ENCODE data around the gene NLGN1.

The NLGN1 gene

DNA sequence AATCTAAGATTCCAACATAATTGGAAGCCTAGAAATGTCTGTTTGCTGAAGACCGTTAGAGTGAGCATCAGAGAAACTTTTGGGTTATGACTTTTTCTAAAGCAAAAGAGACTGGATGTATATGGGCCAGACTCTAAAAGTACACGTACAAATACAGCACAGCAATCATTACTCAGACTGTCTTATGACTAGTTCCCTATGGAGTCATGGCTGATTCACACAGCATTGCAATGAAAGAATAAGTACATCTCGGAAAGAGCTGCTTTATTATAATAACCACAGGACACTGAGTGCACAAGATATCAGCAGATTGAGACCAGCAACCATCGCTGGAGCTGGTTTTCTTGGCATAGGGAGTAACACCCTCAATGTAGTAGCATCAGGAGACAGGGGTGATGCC lies 618.6 kb downstream of the NLGN1 start:
- Histone ChIP-seq H3K27ac (no peak overlapping the region), H3K4me3 (no peak overlapping the region)

DNA sequence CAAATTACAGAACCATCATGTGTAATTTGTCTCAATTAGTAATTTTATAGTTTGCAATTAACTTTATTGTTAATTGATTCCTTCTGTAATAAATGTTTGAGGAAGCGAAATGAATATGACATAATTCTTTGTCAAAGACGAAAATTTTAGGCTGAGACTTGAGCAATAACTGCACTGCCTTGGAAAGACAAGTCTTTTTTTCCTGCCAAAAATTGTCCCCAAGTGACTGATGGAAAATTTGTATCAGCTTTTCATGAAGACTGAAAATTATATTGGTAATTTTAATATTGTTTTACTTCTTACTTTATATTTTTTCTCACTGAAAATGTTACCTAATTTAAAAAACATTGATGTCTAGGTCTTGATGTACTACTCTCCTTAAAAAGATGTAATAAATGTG lies 622.6 kb downstream of the NLGN1 start:
- Histone ChIP-seq H3K4me3 (no peak overlapping the region), H3K27ac (no peak overlapping the region)

DNA sequence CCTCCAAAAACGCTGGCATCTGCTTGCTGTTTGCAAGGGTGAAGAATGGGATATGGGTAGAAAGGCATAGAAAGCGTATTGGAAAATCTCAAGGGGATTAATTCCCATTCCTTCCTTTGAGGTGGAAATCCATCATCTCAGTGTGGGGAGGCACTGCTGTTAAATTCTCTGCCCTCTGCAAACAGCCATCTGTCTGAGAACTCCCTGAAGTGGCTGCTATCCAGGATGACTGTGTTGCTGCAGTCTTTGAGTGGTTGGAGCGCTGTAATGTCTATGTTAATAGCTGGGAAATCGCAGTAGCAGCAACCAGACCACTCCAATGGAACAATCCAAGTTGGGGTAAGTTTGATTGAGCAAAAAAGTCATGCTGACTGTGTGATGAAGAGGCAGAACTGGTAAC lies 625.9 kb downstream of the NLGN1 start:
- Histone ChIP-seq H3K4me3 (no peak overlapping the region), H3K27ac (no peak overlapping the region)

DNA sequence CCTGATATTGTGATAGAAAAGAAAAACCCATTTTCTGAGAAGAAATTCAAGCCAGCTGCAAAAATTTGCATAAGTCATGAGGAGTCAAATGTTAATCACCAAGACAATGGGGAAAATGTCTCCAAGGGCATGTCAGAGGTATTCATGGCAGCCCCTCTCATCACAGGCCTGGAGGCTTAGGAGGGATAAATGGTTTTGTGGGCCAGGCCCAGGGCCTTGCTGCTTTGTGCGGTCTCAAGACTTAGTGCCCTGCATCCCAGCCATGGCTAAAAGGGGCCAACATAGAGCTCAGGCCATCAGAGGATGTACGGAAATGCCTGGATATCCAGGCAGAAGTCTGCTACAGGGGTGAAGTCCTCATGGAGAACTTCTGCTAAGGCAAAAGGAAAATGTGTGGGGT lies 631.1 kb downstream of the NLGN1 start:
- no peak overlapping the region for H3K4me3 ChIP-seq

DNA sequence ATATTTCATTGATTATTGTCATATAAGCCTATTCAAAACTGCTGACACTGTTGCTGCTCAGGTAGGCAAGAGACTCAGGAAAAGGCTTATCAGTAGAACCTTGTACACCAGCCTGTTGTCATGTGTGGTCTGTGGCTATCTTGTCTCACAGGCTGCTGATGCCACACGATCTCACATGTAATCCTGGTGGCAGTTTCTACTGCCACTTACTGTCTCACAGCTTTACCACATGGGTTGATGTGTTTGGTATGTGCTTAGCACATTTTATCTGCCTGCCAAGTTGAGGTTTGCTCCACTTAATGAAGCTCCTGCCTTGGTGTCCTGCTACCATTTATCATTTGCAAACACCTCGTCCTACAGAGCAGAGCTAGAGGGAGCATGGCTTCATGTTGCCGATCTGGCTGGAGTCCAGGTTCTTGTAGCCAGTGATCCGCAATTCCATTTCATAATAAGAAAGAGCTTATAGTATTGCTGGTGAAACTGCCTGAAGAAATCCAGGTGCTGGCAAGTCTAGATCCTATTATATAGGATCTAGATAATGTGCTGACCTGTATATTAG lies 637.9 kb downstream of the NLGN1 start:
- Histone ChIP-seq H3K4me3 (no peak overlapping the region), H3K27ac (no peak overlapping the region)

More for the DNA sequence above, 631.1 kb downstream of the NLGN1 start:
- no peak overlapping the region for H3K27ac ChIP-seq

DNA sequence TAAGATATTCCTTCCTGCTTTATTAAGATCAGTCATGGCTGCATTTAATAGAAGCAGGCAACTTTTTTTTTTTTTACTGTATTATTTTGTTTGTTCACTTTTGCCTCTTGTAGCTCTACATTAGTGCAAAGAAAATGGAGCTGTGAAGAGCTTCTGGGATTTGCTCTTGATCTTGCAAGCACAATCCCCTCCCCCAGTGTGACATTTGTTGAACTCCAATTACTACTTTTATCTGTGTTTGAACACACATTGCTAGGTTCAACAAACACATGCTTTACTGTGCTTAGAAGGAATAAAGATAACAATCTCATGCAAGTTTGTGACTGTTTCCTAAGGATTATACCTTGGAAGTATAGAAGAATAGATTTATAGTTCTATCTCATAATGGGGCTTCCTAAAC lies 648.8 kb downstream of the NLGN1 start:
- Histone ChIP-seq H3K27ac (no peak overlapping the region), H3K4me3 (no peak overlapping the region)

DNA sequence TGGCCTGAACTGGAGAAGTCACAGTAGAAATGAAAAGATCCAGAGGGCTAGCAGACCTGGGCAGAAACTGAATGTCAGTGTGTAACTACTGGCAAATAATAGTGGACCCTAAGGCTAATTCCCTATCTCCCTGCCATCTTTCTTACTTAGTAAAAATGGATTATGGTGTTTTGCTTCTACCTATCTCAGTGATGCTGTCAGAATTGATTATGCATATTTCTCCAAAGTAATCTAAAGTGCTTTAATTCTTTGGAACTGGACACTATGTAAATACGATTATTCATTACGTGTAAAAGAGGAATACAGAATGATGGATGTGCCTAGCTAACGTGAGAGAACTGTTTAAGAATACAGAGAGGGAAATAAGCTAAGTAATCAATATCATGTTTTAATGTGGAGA lies 651.9 kb downstream of the NLGN1 start:
- H3K27ac ChIP-seq: no peak overlapping the region
- no peak overlapping the region for H3K4me3 ChIP-seq

DNA sequence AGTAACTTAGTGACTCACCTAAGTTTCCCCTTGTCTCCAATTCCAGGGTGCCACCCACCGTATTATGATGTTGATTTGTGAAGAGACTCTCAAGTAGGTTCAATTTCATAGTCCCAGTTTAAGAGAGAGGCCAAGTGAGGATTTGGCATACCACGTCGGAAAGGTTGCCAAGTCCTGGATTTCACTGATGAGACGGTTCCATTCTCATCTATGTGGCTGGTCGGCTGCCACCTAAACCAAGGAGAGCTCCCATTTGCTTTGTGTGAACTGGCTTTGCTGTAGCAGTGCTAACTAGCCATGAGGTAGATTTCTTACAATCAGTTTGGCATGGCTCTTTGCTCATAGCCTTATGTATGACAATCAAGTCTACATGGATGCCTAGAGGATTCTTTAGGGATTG lies 653.6 kb downstream of the NLGN1 start:
- Histone ChIP-seq H3K27ac (no peak overlapping the region), H3K4me3 (no peak overlapping the region)

DNA sequence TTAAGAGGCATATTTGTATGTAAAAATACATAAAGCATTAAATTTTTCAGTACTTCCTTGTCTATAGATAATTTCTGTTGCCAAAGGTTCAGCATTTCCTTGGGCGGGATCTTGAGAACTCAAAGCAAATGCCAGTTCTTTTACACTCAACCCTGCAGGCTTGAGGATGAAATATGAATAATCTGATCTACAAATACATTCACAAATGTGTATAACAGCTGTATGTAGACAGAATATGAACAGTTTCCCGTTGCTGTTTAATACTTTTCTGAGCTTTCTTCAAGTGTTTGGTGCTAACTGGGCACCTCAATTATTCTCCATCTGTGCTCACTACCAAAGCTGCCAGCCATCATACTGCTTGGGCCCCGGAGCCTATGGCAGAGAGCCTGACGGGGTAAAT lies 661.3 kb downstream of the NLGN1 start:
- no peak overlapping the region for H3K4me3 ChIP-seq
- no peak overlapping the region for H3K27ac ChIP-seq

DNA sequence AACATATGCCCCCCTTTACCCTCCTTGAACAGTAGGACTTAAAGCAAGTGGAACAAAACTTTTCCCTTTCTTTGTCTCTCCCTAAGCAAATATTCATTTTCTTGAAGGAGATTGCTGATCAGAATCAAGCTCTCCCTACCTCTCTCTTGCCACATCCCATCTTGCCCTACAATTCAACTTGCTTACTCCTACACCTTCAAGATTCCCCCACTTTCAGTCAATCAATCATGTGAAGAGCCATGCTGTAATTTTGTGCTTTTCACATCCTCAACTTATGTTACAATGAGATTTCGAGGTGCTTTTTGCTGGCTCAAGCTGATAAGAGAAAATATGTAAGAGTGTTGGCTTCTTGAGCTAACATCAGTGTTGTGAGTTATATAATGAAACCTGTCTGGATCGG lies 662.9 kb downstream of the NLGN1 start:
- Histone ChIP-seq H3K4me3 (no peak overlapping the region), H3K27ac (no peak overlapping the region)

DNA sequence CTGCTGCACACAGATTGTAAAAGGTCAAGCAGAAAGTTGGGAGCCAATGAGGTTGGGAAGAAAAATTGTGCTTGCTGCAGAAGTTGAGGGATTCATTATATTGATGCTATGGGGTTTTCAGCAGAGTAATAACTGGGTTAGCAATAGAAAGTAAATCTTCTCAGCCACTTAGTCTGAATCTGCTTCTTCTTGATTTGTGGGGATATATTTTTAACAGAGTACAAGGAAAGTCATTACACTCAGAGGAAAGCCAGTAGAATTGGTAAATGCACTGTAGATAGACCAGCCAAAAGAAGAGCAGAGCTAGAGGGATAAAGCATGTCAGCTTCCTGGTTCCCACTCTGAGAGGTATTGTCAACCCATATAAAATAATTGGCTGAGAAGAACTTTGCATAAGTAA lies 663.6 kb downstream of the NLGN1 start:
- Histone ChIP-seq H3K4me3 (no peak overlapping the region), H3K27ac (no peak overlapping the region)

DNA sequence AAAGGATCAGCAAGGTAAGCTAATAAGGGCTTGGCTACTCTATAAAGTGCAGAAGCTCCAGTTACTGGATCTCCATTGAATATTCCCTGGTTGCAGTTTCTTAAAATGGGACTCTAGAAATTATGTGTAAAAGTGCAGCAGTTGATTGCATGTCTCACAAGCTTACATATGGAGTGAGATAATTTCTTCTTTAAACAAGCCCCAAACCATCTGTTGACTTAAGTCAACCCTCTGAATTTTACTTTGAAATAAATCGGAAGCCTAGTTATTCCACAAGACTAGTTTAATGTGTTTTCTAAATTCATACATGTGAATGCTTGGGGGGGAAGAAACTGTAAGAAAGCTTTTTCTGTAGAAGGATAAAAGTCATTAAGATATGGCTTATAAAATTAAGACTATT lies 664.2 kb downstream of the NLGN1 start:
- H3K4me3 ChIP-seq: no peak overlapping the region
- H3K27ac ChIP-seq: no peak overlapping the region

DNA sequence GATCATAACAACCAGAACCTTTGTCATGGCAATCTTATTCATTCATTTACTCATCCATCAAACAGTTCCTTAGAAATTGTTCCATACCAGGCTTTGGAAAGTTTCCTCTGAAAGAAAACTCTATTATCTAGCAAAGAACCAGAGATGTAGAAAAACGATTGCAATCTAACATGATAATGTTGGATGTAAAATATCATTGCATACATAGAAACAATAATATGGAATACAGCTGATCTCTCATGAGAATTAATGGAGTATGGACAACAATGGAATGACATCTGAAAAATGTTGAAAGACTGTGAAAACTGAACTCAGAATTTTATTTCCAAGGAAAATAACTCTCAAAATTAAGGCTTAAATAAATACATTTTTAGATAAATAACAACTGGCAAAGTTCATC lies 665.4 kb downstream of the NLGN1 start:
- Histone ChIP-seq H3K4me3 (no peak overlapping the region), H3K27ac (no peak overlapping the region)

DNA sequence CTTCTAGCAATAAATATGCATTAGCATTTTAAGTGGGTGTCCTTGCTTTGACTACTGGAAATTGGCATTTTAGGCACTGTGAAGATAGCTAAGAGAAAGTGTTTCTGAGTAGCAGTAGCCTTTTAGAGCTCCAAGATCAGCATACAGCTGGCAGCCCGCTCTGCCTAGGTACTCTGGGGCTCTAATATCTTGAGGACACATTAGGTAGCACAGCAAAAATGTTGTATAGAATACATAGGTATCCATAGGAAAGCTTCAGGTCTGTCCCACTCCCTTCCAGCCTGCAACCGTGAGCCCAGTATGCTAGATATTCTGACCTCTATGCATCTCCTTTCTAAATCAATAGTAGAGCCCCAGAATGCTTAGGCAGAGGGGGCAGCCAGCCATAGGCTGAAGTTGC lies 670.5 kb downstream of the NLGN1 start:
- H3K4me3 ChIP-seq: no peak overlapping the region
- no peak overlapping the region for H3K27ac ChIP-seq

DNA sequence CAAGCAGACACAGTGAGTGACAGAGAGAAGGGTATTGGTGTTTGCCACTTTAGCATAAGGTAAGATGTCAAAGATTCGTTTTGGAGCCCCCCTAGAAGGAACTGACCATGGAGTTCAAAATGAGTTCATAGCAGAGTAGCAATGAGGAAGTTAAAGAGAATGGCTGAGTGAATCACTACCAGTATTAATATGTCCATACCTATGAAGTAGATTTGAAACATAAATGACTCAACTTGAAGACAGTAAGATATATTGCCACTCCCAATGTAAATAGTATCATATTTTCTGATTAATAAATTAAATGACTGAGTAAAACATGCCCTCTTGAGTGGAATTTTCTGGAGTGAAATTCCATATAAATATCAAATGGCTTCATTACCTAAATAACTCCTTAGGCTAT lies 675.1 kb downstream of the NLGN1 start:
- H3K27ac ChIP-seq: no peak overlapping the region

DNA sequence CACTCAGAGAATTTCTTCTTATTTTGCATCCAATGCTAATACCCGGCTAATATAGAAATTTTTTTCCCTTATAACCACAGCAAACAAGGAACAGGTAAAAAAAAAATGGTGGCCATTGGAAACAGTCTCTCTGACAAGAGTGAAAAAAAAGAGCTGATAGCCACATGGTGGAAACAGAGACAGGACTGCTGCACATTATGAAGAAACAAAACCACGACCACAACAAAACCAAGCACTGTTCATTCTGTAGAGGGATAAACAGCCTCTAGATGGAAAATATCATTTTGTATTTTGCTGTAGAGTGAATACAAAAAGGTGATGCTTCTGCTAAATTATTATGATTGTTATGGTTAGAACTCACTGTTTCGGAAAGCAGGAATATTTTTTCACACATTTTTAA lies 686.2 kb downstream of the NLGN1 start:
- Histone ChIP-seq H3K4me3 (no peak overlapping the region), H3K27ac (no peak overlapping the region)

More for the DNA sequence above, 675.1 kb downstream of the NLGN1 start:
- H3K4me3 ChIP-seq: no peak overlapping the region

DNA sequence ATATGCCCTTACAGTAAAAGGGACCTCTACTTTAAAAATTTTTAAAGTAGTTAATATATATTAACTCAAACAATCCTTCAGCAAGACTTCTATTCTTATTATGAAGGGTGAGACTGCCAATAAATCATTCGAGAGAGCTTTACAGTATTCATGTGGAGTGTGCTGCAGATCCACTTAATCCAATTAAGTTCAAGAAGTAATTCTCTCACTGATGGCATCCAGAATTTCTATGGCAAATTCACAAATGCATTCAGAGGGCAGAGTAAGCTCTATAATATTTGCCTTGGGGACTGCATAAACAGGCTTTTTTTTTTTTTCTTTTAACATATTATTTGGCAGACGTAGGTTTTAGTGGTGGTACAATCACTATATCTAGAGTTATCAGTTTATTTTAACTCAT lies 692.0 kb downstream of the NLGN1 start:
- no peak overlapping the region for H3K4me3 ChIP-seq
- no peak overlapping the region for H3K27ac ChIP-seq

DNA sequence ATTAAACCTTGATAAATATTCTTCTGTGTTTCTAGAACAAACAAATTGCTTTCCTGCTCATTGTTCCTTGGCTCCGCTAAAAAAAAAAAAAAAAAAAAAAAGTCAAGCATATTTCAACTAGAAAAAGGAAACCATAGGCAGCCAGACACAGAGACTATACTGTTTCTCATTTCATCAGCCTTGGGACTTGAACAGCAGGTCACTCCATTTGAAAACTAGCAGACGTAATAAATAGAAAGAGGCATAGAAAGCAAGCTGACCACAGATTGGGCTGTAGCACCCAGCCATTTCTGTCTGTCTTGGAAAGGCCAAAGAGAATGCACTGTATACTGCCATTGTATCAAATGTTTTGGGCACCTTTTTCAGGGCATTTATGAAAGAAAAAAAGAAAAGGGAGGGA lies 697.1 kb downstream of the NLGN1 start:
- no peak overlapping the region for H3K4me3 ChIP-seq

DNA sequence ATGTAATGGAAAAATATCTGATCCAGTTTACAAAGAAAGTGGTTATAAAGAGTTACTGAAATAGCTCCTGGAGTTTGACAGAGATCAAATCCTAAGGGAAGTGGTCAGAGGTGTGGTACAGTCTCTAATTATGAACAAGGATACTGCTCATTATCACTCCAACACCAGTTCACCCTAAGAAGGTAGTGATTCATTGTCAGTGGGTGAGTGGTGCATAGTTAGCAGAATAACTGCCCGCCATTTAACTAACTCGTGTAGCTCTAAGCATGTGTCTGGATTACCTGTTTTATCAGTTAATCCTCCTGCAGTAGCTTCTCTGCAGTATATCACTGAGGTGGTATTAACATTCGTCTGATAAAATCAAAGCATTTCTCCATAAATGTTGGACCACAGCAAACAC lies 700.1 kb downstream of the NLGN1 start:
- no peak overlapping the region for H3K27ac ChIP-seq
- no peak overlapping the region for H3K4me3 ChIP-seq

More for the DNA sequence above, 697.1 kb downstream of the NLGN1 start:
- H3K27ac ChIP-seq: no peak overlapping the region

DNA sequence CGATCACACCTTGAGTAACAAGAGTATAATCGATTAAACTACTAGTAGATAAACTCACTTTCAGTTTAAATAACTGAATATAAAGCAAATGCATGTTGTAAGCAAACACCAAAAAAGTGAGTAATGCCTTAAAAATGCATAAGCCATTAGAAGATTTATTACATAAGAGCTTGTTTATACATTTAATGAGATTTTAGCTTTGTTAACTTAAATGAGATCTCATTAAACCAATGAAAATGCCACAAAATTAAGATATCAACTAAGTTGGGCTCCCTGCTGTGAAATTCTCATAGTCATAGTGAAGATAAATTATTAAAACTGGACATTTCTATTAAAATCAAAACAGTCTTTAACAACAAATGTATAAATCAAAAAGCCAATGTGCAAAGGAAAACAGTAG lies 701.2 kb downstream of the NLGN1 start:
- H3K27ac ChIP-seq: no peak overlapping the region
- no peak overlapping the region for H3K4me3 ChIP-seq

DNA sequence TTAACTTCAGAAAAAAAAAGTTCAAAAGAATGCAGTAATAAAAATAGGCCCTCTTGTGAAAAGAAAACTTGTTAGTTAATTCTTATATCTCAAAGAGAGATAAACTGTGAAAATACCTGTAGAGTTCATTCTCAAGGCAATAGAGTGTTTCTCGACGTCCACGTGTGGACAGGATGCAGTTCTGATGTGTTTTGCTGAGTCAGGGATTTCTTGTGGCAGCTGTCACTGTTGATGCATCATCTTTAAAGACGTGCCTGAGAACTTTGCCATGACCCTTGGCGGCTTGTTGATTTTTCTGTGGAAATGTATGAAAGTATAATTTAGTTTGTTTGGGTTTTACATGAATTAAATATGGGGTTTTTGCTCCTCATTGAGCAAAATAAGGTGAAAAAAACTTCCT lies 702.2 kb downstream of the NLGN1 start:
- Histone ChIP-seq H3K27ac (no peak overlapping the region), H3K4me3 (no peak overlapping the region)

DNA sequence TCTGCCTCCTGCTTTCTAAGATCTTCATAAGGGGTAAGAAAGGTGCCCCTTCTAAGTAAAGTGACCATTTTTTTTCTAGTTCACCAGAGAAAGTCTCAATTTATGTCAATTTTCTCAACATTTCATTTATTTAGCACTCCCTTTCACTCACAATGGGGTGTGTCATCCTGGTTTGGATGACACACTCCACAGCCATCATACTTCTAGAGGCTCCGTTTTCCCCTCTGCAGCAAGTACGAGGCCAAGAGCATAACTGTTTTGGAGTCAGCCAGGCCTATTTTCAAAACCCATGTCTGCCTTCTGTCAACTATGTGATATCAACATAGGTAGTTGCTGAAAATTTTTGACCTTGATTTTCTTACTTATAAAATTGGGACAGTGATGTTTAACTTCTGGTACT lies 703.2 kb downstream of the NLGN1 start:
- H3K4me3 ChIP-seq: no peak overlapping the region
- no peak overlapping the region for H3K27ac ChIP-seq

DNA sequence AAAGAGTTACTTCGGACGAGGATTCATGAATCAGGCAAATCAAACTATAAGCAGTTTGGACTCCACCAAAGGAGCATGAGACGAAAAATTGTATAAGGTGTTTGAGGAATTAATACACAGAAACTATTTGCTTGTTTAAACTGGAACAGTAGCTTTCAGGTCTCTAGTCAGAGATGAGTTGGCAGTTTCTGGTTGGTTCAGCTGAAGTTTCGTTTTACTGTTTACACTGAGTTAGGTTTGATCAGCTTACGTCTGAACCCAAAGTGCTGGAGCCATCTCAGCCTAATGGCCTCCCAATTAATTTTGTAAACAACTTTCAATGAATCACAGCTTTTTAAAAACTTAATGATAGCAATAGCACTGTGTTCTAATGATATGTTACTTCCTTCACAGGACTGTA lies 703.7 kb downstream of the NLGN1 start:
- no peak overlapping the region for H3K4me3 ChIP-seq
- no peak overlapping the region for H3K27ac ChIP-seq

Measured in skin epidermis (tissue), 12 donors.